Measurements from ENCODE around the gene SLC19A1.

Gene SLC19A1

GRCh38 chr21:45543710-45544448 is 1.6 kb upstream of the SLC19A1 start:
- no peak for DNase-seq

- no peak for DNase-seq
These were observed 1.1 kb upstream of the SLC19A1 start for GRCh38 chr21:45543371-45543709.

- DNase-seq = no peak
These were observed 579 bp upstream of the SLC19A1 start for GRCh38 chr21:45542667-45543370.

GRCh38 chr21:45541221-45542039 is 810 bp downstream of the SLC19A1 start:
- DNase-seq = peak; percentile 37

GRCh38 chr21:45540601-45540970 is 1.7 kb downstream of the SLC19A1 start:
- no peak for DNase-seq

- no peak for DNase-seq
These were observed 2.2 kb downstream of the SLC19A1 start for GRCh38 chr21:45539796-45540600.

GRCh38 chr21:45539046-45539795 is 3.0 kb downstream of the SLC19A1 start:
- no peak for DNase-seq

GRCh38 chr21:45538381-45539045 is 3.7 kb downstream of the SLC19A1 start:
- DNase-seq = no peak

- DNase-seq = no peak
These were observed 4.4 kb downstream of the SLC19A1 start for GRCh38 chr21:45537746-45538291.

- no peak for DNase-seq
These were observed 5.0 kb downstream of the SLC19A1 start for GRCh38 chr21:45537111-45537745.

- no peak for DNase-seq
These were observed 5.7 kb downstream of the SLC19A1 start for GRCh38 chr21:45536301-45537081.

- peak; percentile 52 for DNase-seq
These were observed 6.7 kb downstream of the SLC19A1 start for GRCh38 chr21:45535341-45536081.

- DNase-seq = no peak
These were observed 7.5 kb downstream of the SLC19A1 start for GRCh38 chr21:45534636-45535331.

GRCh38 chr21:45533846-45534635 is 8.2 kb downstream of the SLC19A1 start:
- no peak for DNase-seq

GRCh38 chr21:45533361-45533845 is 8.8 kb downstream of the SLC19A1 start:
- no peak for DNase-seq

GRCh38 chr21:45532826-45533360 is 9.3 kb downstream of the SLC19A1 start:
- peak; percentile 24 for DNase-seq

All from suppressor macrophage treated with lipopolysaccharide for 4 hours (primary cell).